Neutrophil (primary cell): Measurements from ENCODE around the gene EFCAB13.
"Not testable (repeated sequence)": the region's sequence is repeated elsewhere in the genome, so short reads cannot be mapped to it uniquely, and the experiment has no call there.

Experiments
- H3K27ac ChIP-seq: fragments of 200-600 bp; sonication (generic); 2 replicates; pipeline ENCODE4 v1.5.1; 2016; ENCODE audit warnings: mild to moderate bottlenecking, moderate library complexity
- H3K27me3 ChIP-seq: fragments of 200-600 bp; sonication (generic); 2 replicates; pipeline ENCODE4 v1.6.0; 2016; ENCODE audit warnings: mild to moderate bottlenecking
- H3K36me3 ChIP-seq: fragments of 200-600 bp; sonication (generic); 2 replicates; pipeline ENCODE4 v1.5.1; 2017
- H3K4me1 ChIP-seq, 2 experiments: fragments of 200-600 bp in 1 of 2; sonication (generic) in 1 of 2; 1 replicate in 1 of 2; 2 replicates in 1 of 2; pipeline versions ENCODE4 v1.5.1 to v1.6.1; 2013 to 2016; ENCODE audit warnings: low read depth in 1 of 2, low read length in 1 of 2, mild to moderate bottlenecking in 1 of 2, moderate library complexity in 1 of 2; ENCODE audit not compliant: control insufficient read depth in 1 of 2, insufficient read depth in 1 of 2
- H3K4me3 ChIP-seq, 2 experiments: fragments of 200-600 bp in 1 of 2; sonication (generic) in 1 of 2; 1 replicate in 1 of 2; 2 replicates in 1 of 2; pipeline ENCODE4 v1.5.1; 2013 to 2016; ENCODE audit warnings: low read depth in 1 of 2, low read length in 1 of 2, mild to moderate bottlenecking in 1 of 2, moderate library complexity in 1 of 2
- H3K9me3 ChIP-seq: fragments of 200-600 bp; sonication (generic); 2 replicates; pipeline ENCODE4 v1.5.1; 2016
- CTCF ChIP-seq: fragments of 200-600 bp; sonication (generic); IDR thresholded peaks from 2 replicates; pipeline ENCODE4 v1.5.1; 2016; ENCODE audit warnings: antibody characterized with exemption

The EFCAB13 gene

GRCh38 chr17:47423406-47424295 lies 99.9 kb downstream of the EFCAB13 start:
- Histone ChIP-seq H3K36me3 (no peaks in the 10 kb centered on the region), H3K27ac (no peak overlapping the region), H3K4me3 (peak overlapping the region in 1 of 2 experiments; percentile 29), H3K4me1 (peaks cover 0 to 14% of the 10 kb centered on the region in 2 experiments), H3K27me3 (peaks cover 47% of the 10 kb centered on the region), H3K9me3 (no peaks in the 10 kb centered on the region)
- TF ChIP-seq CTCF: no peak

GRCh38 chr17:47425233-47425632 lies 101.5 kb downstream of the EFCAB13 start:
- not testable (repeated sequence) for H3K27ac ChIP-seq, H3K9me3 ChIP-seq, H3K36me3 ChIP-seq, H3K4me3 ChIP-seq
- H3K27me3 ChIP-seq: peaks cover 47% of the 10 kb centered on the region
- H3K4me1 ChIP-seq: peaks cover 0 to 14% of the 10 kb centered on the region in 2 experiments

GRCh38 chr17:47425887-47426635 lies 102.3 kb downstream of the EFCAB13 start:
- H3K4me3 ChIP-seq, H3K36me3 ChIP-seq, H3K9me3 ChIP-seq, H3K27ac ChIP-seq: not testable (repeated sequence)
- H3K27me3 ChIP-seq: peaks cover 47% of the 10 kb centered on the region
- peaks cover 0 to 14% of the 10 kb centered on the region in 2 experiments for H3K4me1 ChIP-seq

- no peak for TF ChIP-seq CTCF
- no peak overlapping the region for H3K27ac ChIP-seq
- H3K4me1 ChIP-seq: peaks cover 0 to 12% of the 10 kb centered on the region in 2 experiments
- H3K9me3 ChIP-seq: no peaks in the 10 kb centered on the region
- no peaks in the 10 kb centered on the region for H3K36me3 ChIP-seq
- no peak overlapping the region for H3K4me3 ChIP-seq
- peaks cover 32% of the 10 kb centered on the region for H3K27me3 ChIP-seq
Measured at GRCh38 chr17:47427985-47428384, 104.2 kb downstream of the EFCAB13 start.

GRCh38 chr17:47432240-47432639 lies 108.5 kb downstream of the EFCAB13 start:
- H3K4me1 ChIP-seq, H3K9me3 ChIP-seq, H3K27ac ChIP-seq, H3K36me3 ChIP-seq, H3K27me3 ChIP-seq, H3K4me3 ChIP-seq: not testable (repeated sequence)

GRCh38 chr17:47465165-47465564 lies 141.4 kb downstream of the EFCAB13 start:
- Histone ChIP-seq H3K36me3 (no peaks in the 10 kb centered on the region), H3K4me3 (no peak overlapping the region), H3K4me1 (no peaks in the 10 kb centered on the region), H3K9me3 (no peaks in the 10 kb centered on the region), H3K27ac (no peak overlapping the region), H3K27me3 (no peaks in the 10 kb centered on the region)
- TF ChIP-seq CTCF: no peak

GRCh38 chr17:47466976-47467375 lies 143.2 kb downstream of the EFCAB13 start:
- not testable (repeated sequence) for H3K36me3 ChIP-seq, H3K27ac ChIP-seq, H3K27me3 ChIP-seq, H3K4me3 ChIP-seq, H3K9me3 ChIP-seq, H3K4me1 ChIP-seq
